COLO668 (cell line): ENCODE data around the gene LSM3.

Experiments
- DNase-seq: peaks from one replicate; lab custom pipeline; 2025; ENCODE audit not compliant: unreplicated experiment; lab: John Stamatoyannopoulos, UW

The LSM3 gene

DNA sequence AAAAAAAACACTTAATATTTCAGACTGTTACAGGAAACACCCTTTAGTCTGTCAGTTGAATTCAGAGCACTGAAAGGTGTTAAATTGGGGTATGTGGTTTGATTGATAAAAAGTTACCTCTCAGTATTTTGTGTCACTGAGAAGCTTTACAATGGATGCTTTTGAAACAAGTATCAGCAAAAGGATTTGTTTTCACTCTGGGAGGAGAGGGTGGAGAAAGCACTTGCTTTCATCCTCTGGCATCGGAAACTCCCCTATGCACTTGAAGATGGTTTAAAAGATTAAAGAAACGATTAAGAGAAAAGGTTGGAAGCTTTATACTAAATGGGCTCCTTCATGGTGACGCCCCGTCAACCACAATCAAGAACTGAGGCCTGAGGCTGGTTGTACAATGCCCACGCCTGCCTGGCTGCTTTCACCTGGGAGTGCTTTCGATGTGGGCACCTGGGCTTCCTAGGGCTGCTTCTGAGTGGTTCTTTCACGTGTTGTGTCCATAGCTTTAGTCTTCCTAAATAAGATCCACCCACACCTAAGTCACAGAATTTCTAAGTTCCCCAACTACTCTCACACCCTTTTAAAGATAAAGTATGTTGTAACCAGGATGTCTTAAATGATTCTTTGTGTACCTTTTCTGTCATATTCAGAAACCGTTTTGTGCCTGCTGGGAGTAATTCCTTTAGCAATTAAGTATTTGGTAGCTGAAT, 35.9 kb upstream of the LSM3 start:
- DNase-seq: no peak

DNA sequence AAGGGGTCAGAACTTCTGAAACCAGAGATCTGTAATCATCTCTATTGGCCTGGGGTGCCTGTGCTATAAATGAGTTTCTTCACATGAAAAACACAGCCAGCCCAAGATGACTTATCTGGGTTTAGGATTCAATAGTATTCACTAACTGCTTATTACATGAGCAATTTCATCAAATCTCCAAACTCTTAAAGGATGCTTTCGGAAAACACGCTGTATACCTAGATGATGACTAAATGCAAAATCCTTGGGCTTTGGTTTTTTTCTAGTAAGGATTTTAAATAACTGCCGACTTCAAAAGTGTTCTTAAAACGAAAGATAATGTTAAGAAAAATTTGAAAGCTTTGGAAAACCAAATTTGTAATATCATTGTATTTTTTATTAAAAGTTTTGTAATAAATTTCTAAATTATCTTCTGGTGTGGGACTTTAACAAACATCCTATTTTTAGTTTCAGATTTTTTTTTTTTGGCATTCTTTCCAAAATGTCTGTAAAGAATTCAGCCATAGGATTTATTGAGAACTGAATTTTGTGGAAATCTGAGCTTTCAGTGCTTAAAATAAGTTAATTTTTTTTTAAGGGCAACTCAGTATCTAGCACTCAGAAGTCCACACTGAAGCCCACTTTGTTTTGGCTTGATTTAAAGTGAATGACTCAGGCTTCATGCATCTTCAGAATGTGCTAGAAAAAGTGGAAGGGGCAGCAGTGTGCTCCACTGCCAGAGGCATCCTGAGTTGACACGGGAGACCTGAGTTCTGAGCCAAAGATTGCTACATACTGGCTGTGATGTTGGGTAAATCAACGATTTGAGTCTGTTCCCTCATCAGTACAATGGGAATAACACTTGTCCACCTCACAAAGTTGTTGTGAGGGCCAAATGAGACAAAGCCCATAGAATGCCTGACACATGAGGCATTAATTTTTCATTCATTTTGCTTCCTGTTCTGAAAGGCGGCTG, 35.1 kb upstream of the LSM3 start:
- DNase-seq: peak; percentile 4

DNA sequence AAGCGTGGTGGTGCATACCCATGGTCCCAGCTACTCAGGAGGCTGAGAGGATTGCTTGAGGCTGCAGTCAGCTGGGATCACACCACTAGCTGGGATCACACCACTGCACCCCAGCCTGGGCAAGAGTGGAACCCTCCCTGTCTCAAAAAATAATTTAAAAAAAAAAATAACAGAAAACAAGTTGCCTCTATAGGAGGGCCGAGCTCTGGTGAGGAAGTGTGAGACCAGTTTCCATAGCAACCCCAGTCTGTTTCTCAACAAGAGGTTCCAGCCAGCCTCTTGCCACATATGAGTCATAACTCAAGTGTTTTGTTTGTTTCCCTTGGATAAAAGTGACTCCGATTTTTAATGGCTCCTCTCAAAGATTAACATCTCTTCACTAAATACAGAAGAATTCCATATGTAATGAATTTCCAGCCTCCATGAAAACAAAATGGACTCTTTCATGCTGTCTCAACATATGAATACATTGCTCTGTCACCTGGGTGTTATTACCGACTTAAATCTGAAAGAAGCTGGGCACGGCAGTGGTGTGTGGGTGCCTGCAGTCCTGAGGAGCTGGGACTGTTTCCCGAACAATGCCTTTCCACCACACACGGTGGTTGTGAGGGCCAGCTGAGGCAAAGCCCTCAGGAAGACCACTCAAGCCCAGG, 34.1 kb upstream of the LSM3 start:
- peak; percentile 57 for DNase-seq

DNA sequence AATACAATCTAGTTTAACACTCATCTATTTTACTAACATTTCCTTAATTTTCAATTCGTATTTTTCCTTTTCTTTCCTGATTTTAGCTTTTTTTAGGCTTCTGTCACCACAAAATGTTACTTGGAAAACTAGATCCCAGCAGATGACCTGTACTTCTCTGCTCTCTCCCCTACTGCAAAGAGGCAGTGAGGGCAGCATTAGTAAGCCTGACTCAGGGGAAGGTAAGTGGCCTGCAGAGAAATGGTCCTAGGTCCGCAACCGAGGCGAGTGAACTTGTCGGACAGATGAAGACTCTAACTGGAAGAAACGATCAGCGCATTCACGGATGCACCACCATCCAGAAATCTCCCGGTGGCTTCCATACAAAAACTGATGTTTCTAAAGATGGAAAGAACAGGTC, 33.4 kb upstream of the LSM3 start:
- DNase-seq: no peak

DNA sequence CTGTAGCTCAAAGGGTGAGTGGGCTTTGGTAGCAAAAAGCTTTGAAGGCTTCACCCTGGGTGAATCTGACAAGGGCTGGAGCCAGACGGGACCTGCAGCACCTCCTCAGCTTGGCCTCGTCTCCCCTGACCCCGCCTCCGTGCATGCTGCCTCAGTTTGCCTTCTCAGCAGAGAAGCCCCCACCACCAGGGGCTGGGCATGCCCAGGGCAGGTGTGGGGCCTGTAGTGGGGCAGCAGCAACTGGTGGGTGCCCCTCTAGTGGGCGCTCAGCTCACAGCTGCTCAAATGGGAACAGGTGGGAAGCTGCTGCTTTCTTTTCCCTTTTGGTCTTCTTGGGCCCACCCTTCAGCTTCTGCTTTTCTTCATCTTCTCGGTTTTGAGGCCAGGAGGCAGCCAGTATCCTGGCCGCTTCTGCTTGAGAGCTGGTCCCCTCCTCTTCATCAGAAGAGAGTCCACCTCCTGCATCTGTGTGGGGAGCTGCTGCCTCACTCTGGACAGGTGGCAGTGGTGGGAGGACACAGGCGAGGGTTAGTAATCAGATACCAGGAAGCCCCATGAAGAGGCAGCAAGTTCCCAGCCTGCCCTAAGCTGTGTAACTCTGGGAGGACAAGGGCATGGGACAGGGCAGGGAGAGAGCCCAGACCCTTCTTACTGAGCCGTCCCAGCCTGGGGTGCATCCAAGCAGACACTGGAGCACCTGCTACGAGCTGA, 32.8 kb upstream of the LSM3 start:
- peak; percentile 19 for DNase-seq

DNA sequence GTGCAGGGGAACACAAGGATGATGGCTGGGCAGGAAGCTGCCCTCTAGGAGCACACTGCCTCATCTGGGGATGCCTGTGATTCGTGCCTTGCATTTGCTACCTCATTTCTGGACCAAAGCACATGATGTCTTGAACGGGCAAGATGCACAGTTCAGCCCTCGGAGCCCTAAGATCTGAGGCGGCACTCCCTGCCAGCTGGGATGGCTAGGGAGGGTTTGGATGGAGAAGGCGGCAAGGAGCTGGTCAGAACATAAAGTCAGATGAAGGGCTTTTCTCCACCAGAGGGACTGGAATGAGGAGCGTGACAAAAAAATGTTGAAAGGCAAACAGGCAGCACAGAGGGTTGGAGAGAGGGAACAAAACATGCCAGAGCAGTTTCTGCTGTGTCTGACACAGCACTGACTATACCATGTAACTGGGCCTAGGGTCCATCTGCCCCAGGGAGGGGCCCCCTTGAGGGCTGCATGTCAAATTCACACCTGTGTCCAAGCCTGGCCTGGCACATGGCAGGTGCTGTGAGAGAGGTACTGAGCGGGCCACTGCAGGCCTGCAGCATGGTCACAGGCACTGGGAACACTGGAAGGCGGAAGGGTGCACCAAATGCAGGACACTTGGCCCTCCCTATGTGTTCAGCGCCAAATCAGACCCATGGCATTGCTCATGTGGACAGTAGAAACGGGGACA, 32.1 kb upstream of the LSM3 start:
- no peak for DNase-seq

DNA sequence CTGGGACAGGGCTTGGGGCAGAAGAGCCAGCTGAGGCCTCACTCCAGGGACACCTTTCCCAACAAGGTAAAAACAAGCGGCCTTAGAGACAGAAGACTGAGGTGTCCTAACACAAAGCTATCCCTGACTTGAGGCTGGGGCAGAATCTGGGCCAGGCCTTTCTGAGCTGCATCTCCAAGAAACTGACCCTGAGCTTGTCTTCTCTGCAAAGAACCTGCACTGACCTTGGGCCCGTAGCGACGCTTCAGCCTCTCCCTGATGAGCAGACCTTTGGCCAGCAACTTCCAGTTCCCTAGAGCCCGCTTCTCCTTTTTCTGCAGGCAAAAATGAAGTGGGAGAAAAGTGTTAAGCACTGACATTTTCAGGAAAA, 31.6 kb upstream of the LSM3 start:
- DNase-seq: no peak

DNA sequence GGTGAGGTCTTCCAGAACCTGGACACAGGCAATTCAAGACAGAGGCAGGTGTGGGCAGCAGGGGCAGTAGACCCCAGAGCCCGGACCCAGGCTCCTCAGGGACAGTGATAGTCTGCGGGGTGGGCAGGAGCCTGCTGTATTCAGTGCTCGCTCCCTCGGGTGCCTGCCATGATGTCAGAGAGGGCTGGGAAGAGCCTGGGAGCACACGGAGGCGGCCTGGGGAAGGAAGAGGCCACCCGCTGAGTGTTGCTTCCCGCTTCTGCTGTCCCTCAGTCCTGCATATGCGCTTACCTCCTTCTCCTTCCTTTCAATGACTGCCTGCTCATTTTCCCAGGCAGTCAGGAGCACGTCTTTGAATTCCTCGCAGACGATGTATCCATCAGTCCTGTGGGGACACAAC, 31.0 kb upstream of the LSM3 start:
- DNase-seq: no peak

DNA sequence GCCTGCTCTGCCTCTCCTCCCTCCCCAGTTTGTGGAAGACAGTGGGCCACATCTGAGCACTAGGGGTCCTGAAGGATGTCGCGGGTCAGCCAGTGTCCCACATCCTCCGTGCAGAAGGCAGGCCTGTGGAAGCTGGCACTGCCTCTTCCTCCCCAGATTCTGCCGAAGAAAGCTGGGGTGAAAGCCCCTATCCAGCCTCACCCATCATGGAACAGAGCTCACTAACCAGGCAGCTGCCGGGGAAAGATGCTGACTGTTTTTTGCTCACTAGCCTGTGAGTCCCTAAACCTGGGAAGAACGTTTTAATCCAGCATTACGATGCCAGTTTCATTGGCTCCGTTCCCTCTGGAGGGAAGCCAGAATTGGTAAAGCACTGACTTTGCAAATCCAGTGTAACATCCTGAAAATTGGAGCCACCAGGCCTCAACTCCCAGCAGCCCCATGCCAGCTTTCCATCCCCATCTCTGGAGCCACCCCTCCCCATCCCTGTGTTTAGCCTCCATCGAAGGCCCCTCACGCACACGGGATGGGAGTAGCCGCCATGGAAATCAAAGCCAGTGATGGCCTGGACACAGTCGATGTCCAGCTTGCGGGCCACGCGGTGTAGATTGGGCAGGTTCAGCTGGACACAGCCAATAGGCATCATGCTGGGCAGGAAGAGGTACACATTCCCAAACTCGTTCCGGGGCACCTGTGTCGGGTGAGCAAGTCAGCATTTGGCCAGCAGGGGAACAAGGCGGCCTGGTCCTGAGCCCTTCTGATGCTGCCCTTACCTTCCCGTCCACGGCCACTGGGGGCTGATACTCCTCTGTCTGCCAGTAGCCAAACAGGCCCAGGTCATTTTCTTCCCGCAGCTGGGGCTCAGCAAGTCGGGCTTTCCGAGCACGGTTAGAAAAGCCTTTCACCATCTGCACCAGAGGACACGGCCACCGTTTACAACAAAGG, 30.3 kb upstream of the LSM3 start:
- DNase-seq: peak; percentile 6

DNA sequence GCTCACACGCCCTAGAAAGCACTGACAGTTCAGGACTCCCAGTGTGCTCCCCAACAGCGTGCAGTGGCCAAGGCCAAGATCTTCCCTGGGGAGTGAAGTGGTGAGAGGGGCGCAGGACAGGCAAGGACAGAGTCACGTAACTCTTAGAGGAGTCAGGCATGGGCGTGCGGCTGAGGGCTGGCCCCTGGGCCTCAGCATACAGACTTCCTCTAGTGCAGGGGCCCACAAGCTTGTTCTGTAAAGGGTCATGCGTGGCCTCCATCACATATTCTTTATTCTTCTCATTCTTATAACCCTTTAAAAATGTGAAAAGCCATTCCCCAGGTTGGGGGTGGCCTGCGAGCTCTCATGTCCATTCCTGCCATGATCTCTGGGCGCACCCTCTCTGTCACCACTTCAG, 28.5 kb upstream of the LSM3 start:
- no peak for DNase-seq

DNA sequence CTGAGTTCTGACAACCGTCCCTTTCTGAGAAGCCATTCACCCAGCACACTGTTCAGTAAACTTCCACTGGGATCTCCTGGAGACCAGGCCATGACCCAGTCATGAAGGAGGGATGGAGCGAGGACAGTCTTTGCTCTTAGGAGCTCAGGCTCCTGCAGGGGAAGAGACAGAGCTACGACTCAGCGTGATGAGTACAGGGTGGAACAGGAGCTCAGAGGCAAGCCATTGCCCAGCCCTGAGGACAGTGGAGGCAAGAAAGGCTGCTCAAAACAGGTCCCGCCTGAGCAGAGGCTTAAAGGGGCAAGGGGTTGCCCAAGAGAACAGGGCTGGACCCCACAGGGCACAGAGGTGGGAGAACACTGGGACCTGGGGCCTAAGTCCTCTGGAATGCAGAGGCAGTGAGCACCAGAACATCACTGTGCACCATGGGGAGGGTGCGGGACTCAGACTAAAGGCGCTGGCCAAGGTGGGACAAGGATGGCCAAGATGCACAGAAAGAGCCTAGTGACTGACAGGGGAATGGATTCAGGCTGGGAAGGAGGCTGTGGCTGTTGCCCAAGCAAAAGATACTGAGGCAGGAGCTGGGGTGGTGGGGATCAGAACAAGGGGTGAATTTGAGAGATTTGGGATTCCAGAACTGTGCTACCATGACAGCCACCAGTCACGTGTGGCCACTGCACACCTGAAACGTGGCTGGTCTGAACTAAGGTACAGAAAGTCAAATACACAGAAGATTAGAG, 28.0 kb upstream of the LSM3 start:
- DNase-seq: no peak

DNA sequence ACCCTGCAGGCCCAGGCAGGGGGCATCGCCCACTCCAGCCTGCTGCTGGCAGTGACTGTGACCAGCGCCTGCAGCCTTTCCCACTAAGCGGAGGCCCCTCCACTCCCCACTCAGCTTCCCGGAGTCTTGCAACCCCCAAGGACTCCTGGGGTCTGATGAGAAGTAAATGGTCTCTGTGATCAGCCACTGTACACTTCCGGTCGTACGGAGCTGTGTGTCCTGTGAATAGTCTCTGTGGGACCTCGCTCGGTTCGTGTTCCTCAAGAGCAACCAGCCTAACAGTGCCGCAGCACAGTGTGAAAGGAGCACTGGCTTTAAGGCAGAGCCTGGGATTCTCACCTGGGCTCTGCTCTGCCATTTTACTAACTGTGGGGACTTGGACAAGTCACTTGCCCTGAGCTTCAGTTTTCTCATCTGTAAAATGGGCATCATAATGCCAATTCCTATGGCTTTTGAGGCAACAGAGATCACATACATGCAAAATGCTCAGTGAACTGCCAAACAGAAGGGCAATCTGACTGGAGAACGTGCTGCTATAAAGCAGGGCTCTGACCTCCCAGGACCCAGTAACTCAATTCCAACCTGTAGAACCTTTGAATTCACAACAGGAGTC, 27.0 kb upstream of the LSM3 start:
- DNase-seq: no peak

DNA sequence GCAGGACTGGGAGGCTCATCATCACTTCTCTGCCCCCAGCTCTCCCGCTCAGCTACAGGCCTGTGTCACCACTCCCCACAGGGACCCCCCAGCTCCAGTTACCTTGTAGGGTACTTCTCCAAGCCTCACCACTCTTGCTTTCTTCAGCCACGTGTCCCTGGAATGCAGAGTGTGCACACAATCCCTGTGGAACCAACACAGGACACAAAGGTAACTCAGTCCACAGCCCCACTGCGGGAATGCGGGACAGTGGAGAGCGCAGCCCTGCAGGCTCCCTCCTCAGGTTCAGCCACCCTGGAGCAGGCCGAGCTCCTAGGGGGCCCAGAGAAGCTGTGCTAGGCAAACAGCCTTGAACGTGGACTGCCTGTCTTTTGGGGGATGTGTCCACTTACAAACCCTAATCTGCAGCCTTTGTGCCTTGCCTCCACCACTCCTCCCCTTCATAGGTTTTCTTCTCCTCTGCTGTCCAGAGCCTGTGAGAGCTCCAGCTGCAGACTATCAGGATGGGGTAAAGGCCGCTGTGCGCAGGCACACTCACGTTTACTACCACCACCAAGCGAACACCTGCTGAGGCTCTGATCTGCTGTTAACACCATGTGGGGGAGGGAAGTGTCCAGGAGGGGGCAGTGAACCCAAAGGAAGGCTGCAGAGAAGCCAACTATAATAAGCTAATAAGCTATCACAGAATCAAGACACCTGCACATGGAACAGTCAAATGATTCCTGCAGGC, 26.2 kb upstream of the LSM3 start:
- peak; percentile 23 for DNase-seq

DNA sequence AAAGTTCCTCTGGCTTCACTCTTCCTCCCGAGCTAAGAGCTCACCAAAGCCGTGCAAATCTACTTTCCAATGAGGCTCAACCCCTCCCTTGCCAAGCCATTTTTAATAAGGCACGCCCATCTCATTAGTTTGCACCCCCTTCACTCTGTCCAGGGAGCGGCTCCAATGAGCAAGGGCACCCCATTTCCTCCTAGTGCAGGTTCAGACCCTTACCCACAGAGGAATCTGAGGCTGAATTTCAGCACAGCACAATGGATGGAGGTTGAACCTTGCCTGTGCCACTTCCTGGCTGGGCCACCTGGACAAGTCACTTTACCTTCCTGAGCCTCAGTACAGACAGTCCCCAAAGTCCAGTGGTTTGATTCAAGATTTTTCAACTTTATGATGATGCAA, 25.7 kb upstream of the LSM3 start:
- no peak for DNase-seq

DNA sequence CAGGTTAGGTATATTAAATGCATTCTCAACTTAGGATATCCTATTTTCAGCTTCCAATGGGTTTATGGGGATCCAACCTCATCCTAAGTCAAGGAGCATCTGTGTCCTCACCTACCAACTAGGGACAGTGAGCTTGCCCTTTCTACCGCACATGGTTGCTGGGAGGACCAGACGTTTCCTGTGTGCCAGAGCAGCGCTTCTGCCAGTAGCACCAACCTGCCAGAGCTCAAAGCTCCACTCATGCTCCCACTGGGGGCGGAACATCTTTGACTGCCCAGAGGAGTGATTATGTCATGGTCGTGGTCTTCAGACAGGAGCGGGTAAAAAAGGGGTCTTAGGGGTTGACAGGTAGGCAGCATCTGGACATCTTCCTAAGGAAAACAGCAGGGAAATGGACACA, 25.0 kb upstream of the LSM3 start:
- no peak for DNase-seq

DNA sequence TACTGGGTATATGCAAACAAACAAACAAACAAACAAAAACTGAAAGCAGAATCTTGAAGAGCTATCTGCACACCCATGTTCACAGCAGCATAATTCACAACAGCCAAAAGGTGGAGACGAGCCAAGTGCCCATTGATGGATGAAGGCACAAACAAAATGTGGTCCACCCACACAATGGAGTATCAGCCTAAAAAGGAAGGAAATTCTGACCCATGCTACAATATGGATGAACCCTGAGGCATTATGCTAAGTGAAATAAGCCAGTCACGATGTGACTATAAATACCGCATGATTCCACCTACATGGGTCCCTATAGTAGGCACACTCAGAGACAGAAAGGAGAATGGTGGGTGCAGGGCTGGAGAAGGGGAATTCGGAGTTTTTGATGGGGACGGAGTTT, 24.3 kb upstream of the LSM3 start:
- DNase-seq: no peak

DNA sequence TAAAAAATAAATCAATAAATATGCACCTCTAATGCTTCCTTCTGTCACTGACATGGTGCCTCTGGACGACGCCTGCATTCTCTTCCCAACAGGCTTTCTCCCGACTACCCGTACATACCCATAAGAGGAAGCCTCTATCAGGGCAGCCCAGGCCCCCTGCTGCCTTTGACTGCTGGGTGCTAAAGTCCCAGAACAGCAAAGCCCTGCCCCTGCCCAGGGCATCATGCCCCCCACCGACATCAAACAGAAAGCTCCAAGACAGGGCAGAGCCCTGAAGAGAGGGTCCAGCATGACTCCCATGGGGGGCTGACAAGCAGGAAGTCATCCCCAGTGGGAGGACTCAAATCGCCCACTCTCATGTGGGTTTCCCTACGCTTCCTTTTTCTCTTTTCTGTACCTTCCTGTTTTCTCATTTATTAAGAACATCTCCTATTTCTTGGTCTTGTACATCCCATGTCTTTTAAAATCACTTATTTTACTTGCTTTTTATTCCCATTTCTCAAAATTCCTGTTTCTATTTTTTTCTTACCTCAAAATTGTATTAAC, 23.6 kb upstream of the LSM3 start:
- no peak for DNase-seq

DNA sequence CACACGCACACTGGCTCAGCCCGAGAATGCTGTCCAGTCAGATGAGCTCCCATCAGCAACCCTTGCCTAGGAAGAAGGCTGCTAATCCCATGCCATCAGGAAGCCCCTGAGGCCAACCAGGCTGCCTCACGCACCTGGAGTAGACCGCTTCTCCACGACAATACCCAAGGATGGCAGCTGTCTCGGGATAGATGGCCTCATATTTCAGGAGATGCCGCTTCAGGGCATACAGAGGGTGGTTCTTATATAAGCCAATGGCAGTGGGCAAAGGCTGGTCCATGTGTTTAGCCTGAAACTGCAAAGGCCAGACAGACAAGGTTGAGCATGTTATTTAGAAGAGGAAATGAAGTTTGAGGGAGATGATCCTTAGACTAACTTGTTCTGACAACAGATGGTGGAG, 22.4 kb upstream of the LSM3 start:
- DNase-seq: no peak
